ENCODE data around the gene BACE1. TPM values are rescaled to one million over a fixed set of nuclear protein-coding genes. Genes with fewer than 3 reads are reported as not detected.

The BACE1 gene
- total RNA-seq, 1 donor from 2014 or later: 9.4 TPM

- H3K27ac ChIP-seq (ENCODE audit: low read depth, low read length): no peak overlapping the region
- H3K9ac ChIP-seq (ENCODE audit: low read depth in 1 of 3, low read length in 3 of 3): no peak overlapping the region
- peaks cover 10 to 24% (median 16%) of the 10 kb centered on the region in 3 donors for H3K36me3 ChIP-seq (ENCODE audit: control insufficient read depth in 3 of 3, insufficient read depth in 3 of 3, low read length in 3 of 3)
- H3K27me3 ChIP-seq (ENCODE audit: control insufficient read depth in 3 of 3, insufficient read depth in 3 of 3, low read length in 3 of 3): no peaks in the 10 kb centered on the region
- peaks cover 0 to 8% (median 6%) of the 10 kb centered on the region in 3 donors for H3K4me1 ChIP-seq (ENCODE audit: control insufficient read depth in 3 of 3, insufficient read depth in 3 of 3, low read length in 3 of 3)
- H3K9me3 ChIP-seq (ENCODE audit: control insufficient read depth in 3 of 3, low read length in 3 of 3): no peaks in the 10 kb centered on the region
- H3K4me3 ChIP-seq (ENCODE audit: low read length in 3 of 3): no peak overlapping the region
Observed at GRCh38 chr11:117296881-117297280, 19.2 kb downstream of the BACE1 start.

- Histone ChIP-seq H3K4me3 (ENCODE audit: low read length in 3 of 3) (no peak overlapping the region), H3K27ac (ENCODE audit: low read depth, low read length) (no peak overlapping the region), H3K36me3 (ENCODE audit: control insufficient read depth in 3 of 3, insufficient read depth in 3 of 3, low read length in 3 of 3) (peaks cover 23 to 35% (median 24%) of the 10 kb centered on the region in 3 donors), H3K27me3 (ENCODE audit: control insufficient read depth in 3 of 3, insufficient read depth in 3 of 3, low read length in 3 of 3) (no peaks in the 10 kb centered on the region), H3K4me1 (ENCODE audit: control insufficient read depth in 3 of 3, insufficient read depth in 3 of 3, low read length in 3 of 3) (peaks cover 0 to 8% (median 5%) of the 10 kb centered on the region in 3 donors), H3K9ac (ENCODE audit: low read depth in 1 of 3, low read length in 3 of 3) (no peak overlapping the region), H3K9me3 (ENCODE audit: control insufficient read depth in 3 of 3, low read length in 3 of 3) (no peaks in the 10 kb centered on the region)
Observed at GRCh38 chr11:117295438-117296137, 20.5 kb downstream of the BACE1 start.

GRCh38 chr11:117292616-117293015 lies 23.4 kb downstream of the BACE1 start:
- Histone ChIP-seq H3K36me3 (ENCODE audit: control insufficient read depth in 3 of 3, insufficient read depth in 3 of 3, low read length in 3 of 3) (peaks cover 44 to 61% (median 52%) of the 10 kb centered on the region in 3 donors), H3K27ac (ENCODE audit: low read depth, low read length) (no peak overlapping the region), H3K4me1 (ENCODE audit: control insufficient read depth in 3 of 3, insufficient read depth in 3 of 3, low read length in 3 of 3) (no peaks in the 10 kb centered on the region), H3K27me3 (ENCODE audit: control insufficient read depth in 3 of 3, insufficient read depth in 3 of 3, low read length in 3 of 3) (no peaks in the 10 kb centered on the region), H3K9ac (ENCODE audit: low read depth in 1 of 3, low read length in 3 of 3) (no peak overlapping the region), H3K9me3 (ENCODE audit: control insufficient read depth in 3 of 3, low read length in 3 of 3) (no peaks in the 10 kb centered on the region), H3K4me3 (ENCODE audit: low read length in 3 of 3) (no peak overlapping the region)

- Histone ChIP-seq H3K9me3 (ENCODE audit: control insufficient read depth in 3 of 3, low read length in 3 of 3) (no peaks in the 10 kb centered on the region), H3K27ac (ENCODE audit: low read depth, low read length) (no peak within 1 kb of the TSS), H3K4me1 (ENCODE audit: control insufficient read depth in 3 of 3, insufficient read depth in 3 of 3, low read length in 3 of 3) (no peaks in the 10 kb centered on the region), H3K27me3 (ENCODE audit: control insufficient read depth in 3 of 3, insufficient read depth in 3 of 3, low read length in 3 of 3) (no peaks in the 10 kb centered on the region), H3K9ac (ENCODE audit: low read depth in 1 of 3, low read length in 3 of 3) (no peak within 1 kb of the TSS), H3K36me3 (ENCODE audit: control insufficient read depth in 3 of 3, insufficient read depth in 3 of 3, low read length in 3 of 3) (peaks cover 48 to 68% (median 62%) of the 10 kb centered on the region in 3 donors), H3K4me3 (ENCODE audit: low read length in 3 of 3) (no peak within 1 kb of the TSS)
Observed at GRCh38 chr11:117290809-117291396, 25.2 kb downstream of the BACE1 start, which contains the start of gene BACE1-AS. Gene BACE1-AS, plus strand, starts transcription at chr11:117291346.

- Histone ChIP-seq H3K4me3 (ENCODE audit: low read length in 3 of 3) (no peak overlapping the region), H3K4me1 (ENCODE audit: control insufficient read depth in 3 of 3, insufficient read depth in 3 of 3, low read length in 3 of 3) (no peaks in the 10 kb centered on the region), H3K27ac (ENCODE audit: low read depth, low read length) (no peak overlapping the region), H3K36me3 (ENCODE audit: control insufficient read depth in 3 of 3, insufficient read depth in 3 of 3, low read length in 3 of 3) (peaks cover 43 to 70% (median 69%) of the 10 kb centered on the region in 3 donors), H3K9me3 (ENCODE audit: control insufficient read depth in 3 of 3, low read length in 3 of 3) (no peaks in the 10 kb centered on the region), H3K27me3 (ENCODE audit: control insufficient read depth in 3 of 3, insufficient read depth in 3 of 3, low read length in 3 of 3) (no peaks in the 10 kb centered on the region), H3K9ac (ENCODE audit: low read depth in 1 of 3, low read length in 3 of 3) (no peak overlapping the region)
Observed at GRCh38 chr11:117289795-117290194, 26.3 kb downstream of the BACE1 start.

- H3K36me3 ChIP-seq (ENCODE audit: control insufficient read depth in 3 of 3, insufficient read depth in 3 of 3, low read length in 3 of 3): peaks cover 48 to 82% (median 77%) of the 10 kb centered on the region in 3 donors
- H3K9me3 ChIP-seq (ENCODE audit: control insufficient read depth in 3 of 3, low read length in 3 of 3): no peaks in the 10 kb centered on the region
- no peak overlapping the region for H3K4me3 ChIP-seq (ENCODE audit: low read length in 3 of 3)
- no peaks in the 10 kb centered on the region for H3K27me3 ChIP-seq (ENCODE audit: control insufficient read depth in 3 of 3, insufficient read depth in 3 of 3, low read length in 3 of 3)
- no peak overlapping the region for H3K27ac ChIP-seq (ENCODE audit: low read depth, low read length)
- H3K4me1 ChIP-seq (ENCODE audit: control insufficient read depth in 3 of 3, insufficient read depth in 3 of 3, low read length in 3 of 3): no peaks in the 10 kb centered on the region
- no peak overlapping the region for H3K9ac ChIP-seq (ENCODE audit: low read depth in 1 of 3, low read length in 3 of 3)
Observed at GRCh38 chr11:117287668-117288067, 28.4 kb downstream of the BACE1 start.

- Histone ChIP-seq H3K9ac (ENCODE audit: low read depth in 1 of 3, low read length in 3 of 3) (no peak overlapping the region), H3K27me3 (ENCODE audit: control insufficient read depth in 3 of 3, insufficient read depth in 3 of 3, low read length in 3 of 3) (no peaks in the 10 kb centered on the region), H3K27ac (ENCODE audit: low read depth, low read length) (no peak overlapping the region), H3K9me3 (ENCODE audit: control insufficient read depth in 3 of 3, low read length in 3 of 3) (no peaks in the 10 kb centered on the region), H3K4me3 (ENCODE audit: low read length in 3 of 3) (no peak overlapping the region), H3K4me1 (ENCODE audit: control insufficient read depth in 3 of 3, insufficient read depth in 3 of 3, low read length in 3 of 3) (no peaks in the 10 kb centered on the region), H3K36me3 (ENCODE audit: control insufficient read depth in 3 of 3, insufficient read depth in 3 of 3, low read length in 3 of 3) (peaks cover 55 to 90% (median 82%) of the 10 kb centered on the region in 3 donors)
Observed at GRCh38 chr11:117286588-117286987, 29.5 kb downstream of the BACE1 start.

GRCh38 chr11:117284053-117284452 lies 32.0 kb downstream of the BACE1 start:
- Histone ChIP-seq H3K9me3 (ENCODE audit: control insufficient read depth in 3 of 3, low read length in 3 of 3) (no peaks in the 10 kb centered on the region), H3K27me3 (ENCODE audit: control insufficient read depth in 3 of 3, insufficient read depth in 3 of 3, low read length in 3 of 3) (no peaks in the 10 kb centered on the region), H3K4me3 (ENCODE audit: low read length in 3 of 3) (no peak overlapping the region), H3K27ac (ENCODE audit: low read depth, low read length) (no peak overlapping the region), H3K36me3 (ENCODE audit: control insufficient read depth in 3 of 3, insufficient read depth in 3 of 3, low read length in 3 of 3) (peaks cover 36 to 83% (median 81%) of the 10 kb centered on the region in 3 donors), H3K9ac (ENCODE audit: low read depth in 1 of 3, low read length in 3 of 3) (no peak overlapping the region), H3K4me1 (ENCODE audit: control insufficient read depth in 3 of 3, insufficient read depth in 3 of 3, low read length in 3 of 3) (no peaks in the 10 kb centered on the region)

- no peaks in the 10 kb centered on the region for H3K9me3 ChIP-seq (ENCODE audit: control insufficient read depth in 3 of 3, low read length in 3 of 3)
- H3K4me1 ChIP-seq (ENCODE audit: control insufficient read depth in 3 of 3, insufficient read depth in 3 of 3, low read length in 3 of 3): no peaks in the 10 kb centered on the region
- H3K9ac ChIP-seq (ENCODE audit: low read depth in 1 of 3, low read length in 3 of 3): no peak overlapping the region
- H3K27ac ChIP-seq (ENCODE audit: low read depth, low read length): no peak overlapping the region
- H3K36me3 ChIP-seq (ENCODE audit: control insufficient read depth in 3 of 3, insufficient read depth in 3 of 3, low read length in 3 of 3): peaks cover 33 to 73% (median 71%) of the 10 kb centered on the region in 3 donors
- H3K4me3 ChIP-seq (ENCODE audit: low read length in 3 of 3): no peak overlapping the region
- H3K27me3 ChIP-seq (ENCODE audit: control insufficient read depth in 3 of 3, insufficient read depth in 3 of 3, low read length in 3 of 3): no peaks in the 10 kb centered on the region
Observed at GRCh38 chr11:117282956-117283355, 33.1 kb downstream of the BACE1 start.

- no peak overlapping the region for H3K27ac ChIP-seq (ENCODE audit: low read depth, low read length)
- H3K9ac ChIP-seq (ENCODE audit: low read depth in 1 of 3, low read length in 3 of 3): no peak overlapping the region
- peaks cover 27 to 64% (median 63%) of the 10 kb centered on the region in 3 donors for H3K36me3 ChIP-seq (ENCODE audit: control insufficient read depth in 3 of 3, insufficient read depth in 3 of 3, low read length in 3 of 3)
- H3K4me3 ChIP-seq (ENCODE audit: low read length in 3 of 3): no peak overlapping the region
- H3K9me3 ChIP-seq (ENCODE audit: control insufficient read depth in 3 of 3, low read length in 3 of 3): no peaks in the 10 kb centered on the region
- H3K27me3 ChIP-seq (ENCODE audit: control insufficient read depth in 3 of 3, insufficient read depth in 3 of 3, low read length in 3 of 3): no peaks in the 10 kb centered on the region
- no peaks in the 10 kb centered on the region for H3K4me1 ChIP-seq (ENCODE audit: control insufficient read depth in 3 of 3, insufficient read depth in 3 of 3, low read length in 3 of 3)
Observed at GRCh38 chr11:117281869-117282268, 34.2 kb downstream of the BACE1 start.
